ENCODE data around the gene PRKN.

Gene PRKN

DNA sequence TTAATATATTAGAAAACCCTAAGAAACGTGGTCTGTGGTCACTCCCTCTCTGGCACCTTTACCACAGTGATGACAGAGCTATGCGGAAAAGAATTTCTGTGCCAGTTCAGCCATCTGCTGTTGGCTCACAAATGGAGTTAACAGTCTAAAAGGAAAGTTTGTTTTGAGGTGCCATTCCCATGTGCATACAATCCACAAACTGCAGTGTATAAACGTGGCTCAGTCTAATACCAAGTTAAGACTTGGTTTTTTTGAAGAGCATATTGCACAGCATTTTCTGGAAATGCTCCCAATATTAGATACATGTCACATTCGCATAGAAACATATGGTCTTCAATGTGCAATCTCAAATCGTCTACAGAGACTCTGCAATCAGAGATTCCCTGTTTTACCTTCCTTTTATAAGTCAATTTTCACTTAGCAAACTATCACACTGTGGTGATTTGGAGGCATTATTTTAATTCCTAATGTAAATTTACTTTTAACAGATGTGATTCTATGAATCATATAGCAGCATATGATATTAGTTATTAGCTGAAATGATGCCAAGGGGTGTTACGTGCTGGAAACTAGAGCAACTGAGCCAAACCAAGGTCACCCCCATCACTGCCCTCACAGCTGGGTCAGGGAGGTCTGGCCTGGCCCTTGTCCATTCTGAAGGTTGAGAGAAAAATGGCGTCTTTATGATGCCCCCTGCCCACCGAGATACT lies 383.5 kb downstream of the PRKN start:
- Histone ChIP-seq H3K27me3 (ENCODE audit: insufficient read depth, low read depth, severe bottlenecking) (no peaks in the 10 kb centered on the region), H3K36me3 (no peaks in the 10 kb centered on the region), H3K27ac (no peak overlapping the region), H3K9me3 (ENCODE audit: severe bottlenecking) (no peaks in the 10 kb centered on the region), H3K4me3 (ENCODE audit: low read depth, low read length) (no peak overlapping the region)
- TF ChIP-seq, protein P1, sequence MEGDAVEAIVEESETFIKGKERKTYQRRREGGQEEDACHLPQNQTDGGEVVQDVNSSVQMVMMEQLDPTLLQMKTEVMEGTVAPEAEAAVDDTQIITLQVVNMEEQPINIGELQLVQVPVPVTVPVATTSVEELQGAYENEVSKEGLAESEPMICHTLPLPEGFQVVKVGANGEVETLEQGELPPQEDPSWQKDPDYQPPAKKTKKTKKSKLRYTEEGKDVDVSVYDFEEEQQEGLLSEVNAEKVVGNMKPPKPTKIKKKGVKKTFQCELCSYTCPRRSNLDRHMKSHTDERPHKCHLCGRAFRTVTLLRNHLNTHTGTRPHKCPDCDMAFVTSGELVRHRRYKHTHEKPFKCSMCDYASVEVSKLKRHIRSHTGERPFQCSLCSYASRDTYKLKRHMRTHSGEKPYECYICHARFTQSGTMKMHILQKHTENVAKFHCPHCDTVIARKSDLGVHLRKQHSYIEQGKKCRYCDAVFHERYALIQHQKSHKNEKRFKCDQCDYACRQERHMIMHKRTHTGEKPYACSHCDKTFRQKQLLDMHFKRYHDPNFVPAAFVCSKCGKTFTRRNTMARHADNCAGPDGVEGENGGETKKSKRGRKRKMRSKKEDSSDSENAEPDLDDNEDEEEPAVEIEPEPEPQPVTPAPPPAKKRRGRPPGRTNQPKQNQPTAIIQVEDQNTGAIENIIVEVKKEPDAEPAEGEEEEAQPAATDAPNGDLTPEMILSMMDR (IDR thresholded peaks at IDR 0.05; ENCODE audit: low read depth, low read length) = no peak
- DNase-seq = no peak

DNA sequence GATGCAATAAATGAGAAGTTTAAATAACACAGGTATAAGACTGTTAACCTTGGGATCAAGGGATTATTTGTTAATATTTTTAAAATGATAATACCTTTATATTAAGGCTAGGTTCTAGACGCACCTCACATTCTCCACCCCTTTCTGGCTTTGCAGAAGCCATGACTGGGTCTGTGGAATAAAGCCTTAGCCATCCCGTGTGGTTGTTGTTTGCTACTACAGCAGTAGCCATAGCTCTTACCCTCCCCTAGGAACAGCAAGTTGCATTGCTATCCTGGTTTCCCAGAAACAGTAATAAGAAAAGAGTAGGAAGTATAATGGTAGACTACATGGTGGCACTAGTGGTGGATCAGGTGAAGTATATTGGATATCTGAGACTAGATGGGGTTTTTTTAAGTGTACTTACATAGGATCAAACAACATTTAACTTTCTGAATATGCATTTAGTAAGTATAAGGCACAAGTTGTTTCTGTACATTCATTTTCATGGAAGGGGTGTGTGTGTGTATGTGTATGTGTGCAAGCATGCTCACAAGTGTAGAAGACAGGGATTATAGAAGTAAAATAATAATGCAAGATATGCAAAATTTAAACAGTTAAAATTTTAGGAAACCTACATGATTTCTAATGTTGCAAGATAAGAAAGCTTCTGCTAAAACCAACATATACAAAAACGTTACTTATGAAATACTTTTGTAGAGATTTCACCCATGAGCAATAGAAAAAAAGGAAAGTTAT lies 384.2 kb downstream of the PRKN start:
- no peaks in the 10 kb centered on the region for H3K27me3 ChIP-seq (ENCODE audit: insufficient read depth, low read depth, severe bottlenecking)
- TF ChIP-seq, protein P1 (IDR thresholded peaks at IDR 0.05; ENCODE audit: low read depth, low read length) = peak; percentile 51
- no peak overlapping the region for H3K27ac ChIP-seq
- H3K36me3 ChIP-seq = no peaks in the 10 kb centered on the region
- no peak for DNase-seq
- H3K9me3 ChIP-seq (ENCODE audit: severe bottlenecking) = no peaks in the 10 kb centered on the region
- no peak overlapping the region for H3K4me3 ChIP-seq (ENCODE audit: low read depth, low read length)

- DNase-seq = peak; percentile 48
- H3K9me3 ChIP-seq (ENCODE audit: severe bottlenecking) = peaks cover 7% of the 10 kb centered on the region
- H3K36me3 ChIP-seq = no peaks in the 10 kb centered on the region
- no peak overlapping the region for H3K27ac ChIP-seq
- H3K4me3 ChIP-seq (ENCODE audit: low read depth, low read length) = no peak overlapping the region
- TF ChIP-seq, protein P1 (IDR thresholded peaks at IDR 0.05; ENCODE audit: low read depth, low read length) = no peak
- H3K27me3 ChIP-seq (ENCODE audit: insufficient read depth, low read depth, severe bottlenecking) = no peaks in the 10 kb centered on the region
These were observed 390.2 kb downstream of the PRKN start for GRCh38 chr6:162337412-162337811.

GRCh38 chr6:162336359-162336758 lies 391.2 kb downstream of the PRKN start:
- Histone ChIP-seq H3K36me3 (no peaks in the 10 kb centered on the region), H3K27ac (no peak overlapping the region), H3K27me3 (ENCODE audit: insufficient read depth, low read depth, severe bottlenecking) (no peaks in the 10 kb centered on the region), H3K9me3 (ENCODE audit: severe bottlenecking) (peaks cover 7% of the 10 kb centered on the region), H3K4me3 (ENCODE audit: low read depth, low read length) (no peak overlapping the region)
- TF ChIP-seq, protein P1 (IDR thresholded peaks at IDR 0.05; ENCODE audit: low read depth, low read length) = no peak
- no peak for DNase-seq

- no peak overlapping the region for H3K27ac ChIP-seq
- H3K9me3 ChIP-seq (ENCODE audit: severe bottlenecking) = peaks cover 7% of the 10 kb centered on the region
- no peaks in the 10 kb centered on the region for H3K27me3 ChIP-seq (ENCODE audit: insufficient read depth, low read depth, severe bottlenecking)
- H3K4me3 ChIP-seq (ENCODE audit: low read depth, low read length) = no peak overlapping the region
- TF ChIP-seq, protein P1 (IDR thresholded peaks at IDR 0.05; ENCODE audit: low read depth, low read length) = no peak
- H3K36me3 ChIP-seq = no peaks in the 10 kb centered on the region
- DNase-seq = no peak
These were observed 395.2 kb downstream of the PRKN start for GRCh38 chr6:162332365-162332764.
